Brain pericyte (primary cell): ENCODE measurements around the gene CLTCL1.
"Not testable (repeated sequence)": the region's sequence is repeated elsewhere in the genome, so short reads cannot be mapped to it uniquely, and the experiment has no call there.

ENCODE experiments used
- DNase-seq: peaks from one replicate; pipeline ENCODE4 v3.0.0-alpha.2; 2012; ENCODE audit warnings: low read depth, low spot score

Gene CLTCL1

GRCh38 chr22:19291580-19292457, at the start of gene CLTCL1:
Gene CLTCL1 (minus strand): TSS chr22:19291719. CDS start chr22:19291641, 78 bp downstream.
- peak; percentile 53 for DNase-seq

DNA sequence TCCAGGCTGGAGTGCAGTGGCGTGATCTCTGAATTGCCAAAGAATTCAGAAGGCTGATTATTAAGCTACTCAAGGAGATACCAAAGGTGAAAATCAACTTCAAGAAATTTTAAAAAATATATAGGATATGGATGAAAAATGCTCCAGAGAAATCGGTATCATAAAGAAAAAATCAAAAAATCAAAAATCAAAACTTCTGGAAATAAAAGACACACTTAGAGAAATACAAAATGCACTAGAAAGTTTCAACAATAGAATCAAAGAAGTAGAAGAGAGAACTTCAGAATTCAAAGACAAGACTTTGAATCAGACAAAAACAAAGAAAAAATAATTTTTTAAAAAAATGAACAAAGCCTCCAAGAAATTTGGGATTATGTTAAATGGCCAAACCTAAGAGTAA, 45.6 kb upstream of the CLTCL1 start:
- no peak for DNase-seq

- no peak for DNase-seq
Observed at GRCh38 chr22:19336133-19337075, 44.9 kb upstream of the CLTCL1 start.

DNA sequence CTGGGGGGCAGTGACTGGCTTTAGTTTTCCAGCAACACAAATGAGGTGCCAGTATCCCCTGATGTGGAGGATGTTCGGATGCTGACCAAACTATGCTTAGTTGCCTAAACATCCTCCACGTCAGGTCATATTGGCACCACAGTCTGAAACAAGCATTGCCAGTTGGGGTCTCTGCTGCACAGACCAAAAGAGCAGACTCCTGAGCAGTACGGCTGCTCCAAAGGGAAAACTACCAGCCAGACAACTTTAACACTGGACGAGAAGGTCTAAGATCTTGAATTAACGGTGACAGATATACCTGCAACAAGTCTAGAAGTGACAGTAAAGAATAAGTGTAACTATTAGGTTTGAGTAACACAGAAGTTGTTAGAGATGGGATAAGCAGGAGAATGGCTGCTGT, 40.5 kb upstream of the CLTCL1 start:
- DNase-seq, result no peak

GRCh38 chr22:19331474-19331873, 40.0 kb upstream of the CLTCL1 start:
- no peak for DNase-seq

DNA sequence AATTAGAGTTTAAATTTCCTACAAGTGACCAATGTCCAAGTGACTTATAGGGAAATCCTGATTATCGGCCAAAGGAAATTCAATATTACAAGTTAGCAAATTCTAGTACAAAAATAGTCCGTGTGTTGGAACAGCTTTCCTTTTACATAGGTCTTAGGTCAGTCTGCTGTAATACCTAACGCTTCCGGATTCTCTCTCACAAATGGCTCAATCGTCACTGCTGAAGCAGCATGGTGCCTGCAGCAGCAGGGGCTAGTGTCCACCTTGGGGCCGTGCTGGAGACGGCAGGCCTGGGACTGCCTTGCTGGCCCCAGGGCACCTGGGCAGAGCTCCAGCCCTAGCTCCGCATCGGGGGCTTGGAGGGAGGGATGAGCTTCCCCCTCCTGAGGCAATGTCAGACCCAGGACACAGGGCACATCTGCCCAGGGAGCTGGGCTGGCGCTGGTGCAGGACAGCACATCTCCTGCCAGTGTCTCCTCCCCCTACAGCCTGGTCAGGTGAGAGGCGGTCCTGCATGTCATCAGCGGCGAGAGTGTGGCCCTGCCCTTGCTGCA, 39.4 kb upstream of the CLTCL1 start:
- no peak for DNase-seq

- not testable (repeated sequence) for DNase-seq
Observed at GRCh38 chr22:19330205-19330604, 38.7 kb upstream of the CLTCL1 start.

- DNase-seq, result no peak
Observed at GRCh38 chr22:19329454-19329853, 37.9 kb upstream of the CLTCL1 start.

GRCh38 chr22:19325296-19325948, 33.9 kb upstream of the CLTCL1 start:
- DNase-seq, result no peak

DNA sequence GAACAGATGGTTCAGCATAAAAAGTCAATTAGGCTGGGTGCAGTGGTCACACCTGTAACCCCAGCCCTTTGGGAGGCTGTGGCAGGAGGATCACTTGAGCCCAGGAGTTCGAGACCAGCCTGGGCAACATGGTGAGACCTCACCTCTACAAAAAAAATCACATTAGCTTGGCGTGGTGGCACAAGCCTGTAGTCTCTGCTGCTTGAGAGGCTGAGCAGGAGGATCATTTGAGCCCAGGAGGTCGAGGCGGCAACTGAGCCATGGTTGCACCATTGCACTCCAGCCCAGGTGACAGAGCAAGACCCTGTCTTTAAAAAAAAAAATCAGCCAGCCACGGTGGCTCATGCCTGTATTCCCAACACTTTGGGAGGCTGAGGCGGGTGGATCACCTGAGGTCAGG, 31.9 kb upstream of the CLTCL1 start:
- DNase-seq, result not testable (repeated sequence)

DNA sequence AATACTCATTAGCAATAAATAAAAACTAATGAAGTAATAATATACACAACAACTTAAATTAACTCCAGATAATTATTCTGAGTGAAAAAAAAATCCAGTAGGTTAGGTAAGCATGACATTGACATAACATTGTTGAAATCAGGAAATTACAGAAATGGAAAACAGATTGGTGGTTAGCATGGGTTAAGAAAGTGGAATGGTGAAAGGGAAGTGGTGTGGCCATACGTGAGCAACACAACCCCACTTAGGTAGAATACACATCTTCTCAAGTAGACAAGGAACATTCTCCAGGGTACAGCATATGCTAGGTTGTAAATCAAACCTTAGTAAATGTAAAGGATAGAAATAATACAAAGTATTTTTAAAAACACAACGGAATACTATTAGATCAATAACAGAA, 30.2 kb upstream of the CLTCL1 start:
- DNase-seq, result no peak

DNA sequence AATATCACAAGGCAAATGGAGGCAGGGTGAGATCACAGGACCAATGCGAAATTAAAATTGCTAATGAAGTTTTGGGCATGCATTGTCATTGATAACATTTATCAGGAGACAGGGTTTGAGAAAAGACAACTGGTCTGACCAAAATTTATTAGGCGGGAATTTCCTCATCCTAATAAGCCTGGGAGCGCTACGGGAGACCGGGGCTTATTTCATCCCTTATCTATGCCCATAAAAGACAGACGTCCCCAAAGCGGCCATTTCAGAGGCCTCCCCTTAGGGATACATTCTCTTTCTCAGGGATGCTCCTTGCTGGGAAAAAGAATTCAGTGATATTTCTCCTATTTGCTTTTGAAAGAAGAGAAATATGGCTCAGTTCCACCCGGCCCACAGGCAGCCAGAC, 28.6 kb upstream of the CLTCL1 start:
- not testable (repeated sequence) for DNase-seq

DNA sequence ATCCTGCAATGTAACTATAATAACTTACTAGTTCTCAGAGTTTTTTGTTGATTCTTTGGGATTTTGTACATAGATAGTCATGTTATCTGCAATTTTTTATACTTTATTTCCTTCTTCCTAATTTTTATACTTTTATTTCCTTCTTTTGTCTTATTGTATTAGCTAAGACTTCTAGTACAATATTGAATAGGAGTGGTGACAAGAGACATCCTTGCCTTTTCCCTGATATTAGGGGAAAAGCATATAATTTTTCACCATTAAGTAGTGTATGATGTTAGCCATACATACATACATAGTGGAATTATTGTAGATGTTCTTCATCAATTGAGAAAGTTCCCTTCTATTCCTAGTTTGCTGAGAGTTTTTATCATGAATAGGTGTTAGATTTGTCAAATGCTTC, 27.8 kb upstream of the CLTCL1 start:
- DNase-seq, result no peak

DNA sequence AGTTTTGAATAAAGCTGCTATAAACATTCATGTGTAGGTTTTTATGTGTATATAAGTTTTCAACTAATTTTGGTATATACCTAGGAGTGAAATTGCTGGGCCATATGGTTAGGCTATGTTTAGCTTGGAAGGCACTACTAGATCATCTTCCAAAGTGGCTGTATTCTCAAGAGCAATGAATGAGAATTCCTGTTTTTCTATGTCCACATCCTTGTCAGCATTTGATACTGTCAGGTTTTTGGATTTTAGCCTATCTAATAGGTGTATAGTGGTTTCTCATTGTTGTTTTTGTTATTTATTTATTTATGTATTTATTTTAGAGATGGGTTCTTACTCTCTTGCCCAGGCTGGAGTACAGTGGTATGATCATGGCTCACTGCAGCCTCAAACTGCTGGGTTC, 26.3 kb upstream of the CLTCL1 start:
- DNase-seq, result no peak

- DNase-seq, result no peak
Observed at GRCh38 chr22:19307872-19308271, 16.4 kb upstream of the CLTCL1 start.

- DNase-seq, result not testable (repeated sequence)
Observed at GRCh38 chr22:19306535-19306934, 15.0 kb upstream of the CLTCL1 start.

- no peak for DNase-seq
Observed at GRCh38 chr22:19304547-19304946, 13.0 kb upstream of the CLTCL1 start.

- no peak for DNase-seq
Observed at GRCh38 chr22:19303785-19304184, 12.3 kb upstream of the CLTCL1 start.

DNA sequence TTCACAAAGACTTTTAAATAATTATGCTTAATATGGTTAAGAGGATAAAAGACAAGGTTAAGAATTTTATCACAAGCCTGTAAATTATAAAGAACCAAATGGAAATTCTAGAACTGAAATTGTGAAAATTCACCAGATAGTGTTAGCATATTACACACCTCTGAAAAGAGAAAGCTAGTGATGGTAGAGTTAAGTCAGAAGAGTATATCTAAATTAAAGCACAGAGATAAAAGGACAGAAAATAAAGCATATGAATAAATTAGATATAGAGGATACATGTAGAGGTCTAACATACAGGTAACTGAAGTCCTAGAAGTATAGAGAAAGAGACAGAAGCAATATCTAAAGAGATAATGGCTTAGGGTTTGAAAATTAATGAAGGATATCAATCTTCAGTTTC, 4.2 kb upstream of the CLTCL1 start:
- DNase-seq, result no peak

GRCh38 chr22:19292458-19293230, 1.1 kb upstream of the CLTCL1 start:
- no peak for DNase-seq

- no peak for DNase-seq
Observed at GRCh38 chr22:19291218-19291579, 320 bp downstream of the CLTCL1 start.
